Neutrophil (primary cell): Measurements from ENCODE around the gene ACOXL.

Source experiments
- H3K27ac ChIP-seq: fragments of 200-600 bp; sonication (generic); 2 replicates; pipeline ENCODE4 v1.5.1; 2016; ENCODE audit warnings: mild to moderate bottlenecking, moderate library complexity
- H3K27me3 ChIP-seq: fragments of 200-600 bp; sonication (generic); 2 replicates; pipeline ENCODE4 v1.6.0; 2016; ENCODE audit warnings: mild to moderate bottlenecking
- H3K36me3 ChIP-seq: fragments of 200-600 bp; sonication (generic); 2 replicates; pipeline ENCODE4 v1.5.1; 2017
- H3K4me1 ChIP-seq, 2 experiments: fragments of 200-600 bp in 1 of 2; sonication (generic) in 1 of 2; 1 replicate in 1 of 2; 2 replicates in 1 of 2; pipeline versions ENCODE4 v1.5.1 to v1.6.1; 2013 to 2016; ENCODE audit warnings: low read depth in 1 of 2, low read length in 1 of 2, mild to moderate bottlenecking in 1 of 2, moderate library complexity in 1 of 2; ENCODE audit not compliant: control insufficient read depth in 1 of 2, insufficient read depth in 1 of 2
- H3K4me3 ChIP-seq, 2 experiments: fragments of 200-600 bp in 1 of 2; sonication (generic) in 1 of 2; 1 replicate in 1 of 2; 2 replicates in 1 of 2; pipeline ENCODE4 v1.5.1; 2013 to 2016; ENCODE audit warnings: low read depth in 1 of 2, low read length in 1 of 2, mild to moderate bottlenecking in 1 of 2, moderate library complexity in 1 of 2
- H3K9me3 ChIP-seq: fragments of 200-600 bp; sonication (generic); 2 replicates; pipeline ENCODE4 v1.5.1; 2016
- TF ChIP-seq, protein P1 (sequence below): fragments of 200-600 bp; sonication (generic); IDR thresholded peaks from 2 replicates; pipeline ENCODE4 v1.5.1; 2016; ENCODE audit warnings: antibody characterized with exemption

ACOXL gene

DNA sequence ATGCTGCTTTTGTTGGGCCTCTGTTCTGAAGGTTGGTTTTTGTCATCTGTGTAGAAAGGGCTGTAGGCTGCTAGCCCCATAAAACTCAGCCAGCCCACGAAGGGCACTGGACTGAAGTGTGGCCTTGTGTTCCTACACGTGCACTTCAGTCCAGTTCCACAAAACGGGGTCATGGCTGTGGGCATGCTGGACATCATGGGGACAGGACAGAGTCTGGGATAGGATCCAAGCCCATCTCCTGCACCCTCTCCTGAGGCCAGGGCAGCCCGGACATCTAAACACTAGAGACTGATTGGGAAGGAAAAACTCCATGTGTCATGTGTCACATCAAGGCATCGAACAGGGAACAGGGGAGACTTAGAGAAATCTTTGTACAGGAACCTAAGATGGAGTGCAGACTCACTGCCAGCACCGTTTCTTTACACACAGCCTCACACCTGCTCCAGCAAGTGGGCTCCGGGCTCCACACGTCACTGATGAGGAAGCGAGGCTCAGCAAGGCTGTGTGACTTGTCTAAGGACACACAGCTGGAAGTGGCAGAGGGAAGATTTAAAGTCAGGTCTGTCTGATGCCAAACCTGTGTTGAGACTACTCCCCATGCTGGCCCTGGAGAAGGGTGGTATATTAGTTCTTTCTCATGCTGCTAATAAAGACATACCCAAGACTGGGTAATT lies 313.5 kb downstream of the ACOXL start:
- H3K27ac ChIP-seq, result no peak overlapping the region
- no peaks in the 10 kb centered on the region for H3K9me3 ChIP-seq
- H3K4me3 ChIP-seq, result no peak overlapping the region
- H3K36me3 ChIP-seq, result no peaks in the 10 kb centered on the region
- TF ChIP-seq, protein P1, sequence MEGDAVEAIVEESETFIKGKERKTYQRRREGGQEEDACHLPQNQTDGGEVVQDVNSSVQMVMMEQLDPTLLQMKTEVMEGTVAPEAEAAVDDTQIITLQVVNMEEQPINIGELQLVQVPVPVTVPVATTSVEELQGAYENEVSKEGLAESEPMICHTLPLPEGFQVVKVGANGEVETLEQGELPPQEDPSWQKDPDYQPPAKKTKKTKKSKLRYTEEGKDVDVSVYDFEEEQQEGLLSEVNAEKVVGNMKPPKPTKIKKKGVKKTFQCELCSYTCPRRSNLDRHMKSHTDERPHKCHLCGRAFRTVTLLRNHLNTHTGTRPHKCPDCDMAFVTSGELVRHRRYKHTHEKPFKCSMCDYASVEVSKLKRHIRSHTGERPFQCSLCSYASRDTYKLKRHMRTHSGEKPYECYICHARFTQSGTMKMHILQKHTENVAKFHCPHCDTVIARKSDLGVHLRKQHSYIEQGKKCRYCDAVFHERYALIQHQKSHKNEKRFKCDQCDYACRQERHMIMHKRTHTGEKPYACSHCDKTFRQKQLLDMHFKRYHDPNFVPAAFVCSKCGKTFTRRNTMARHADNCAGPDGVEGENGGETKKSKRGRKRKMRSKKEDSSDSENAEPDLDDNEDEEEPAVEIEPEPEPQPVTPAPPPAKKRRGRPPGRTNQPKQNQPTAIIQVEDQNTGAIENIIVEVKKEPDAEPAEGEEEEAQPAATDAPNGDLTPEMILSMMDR, result no peak
- H3K27me3 ChIP-seq, result no peaks in the 10 kb centered on the region
- peaks cover 27 to 28% of the 10 kb centered on the region in 2 experiments for H3K4me1 ChIP-seq

DNA sequence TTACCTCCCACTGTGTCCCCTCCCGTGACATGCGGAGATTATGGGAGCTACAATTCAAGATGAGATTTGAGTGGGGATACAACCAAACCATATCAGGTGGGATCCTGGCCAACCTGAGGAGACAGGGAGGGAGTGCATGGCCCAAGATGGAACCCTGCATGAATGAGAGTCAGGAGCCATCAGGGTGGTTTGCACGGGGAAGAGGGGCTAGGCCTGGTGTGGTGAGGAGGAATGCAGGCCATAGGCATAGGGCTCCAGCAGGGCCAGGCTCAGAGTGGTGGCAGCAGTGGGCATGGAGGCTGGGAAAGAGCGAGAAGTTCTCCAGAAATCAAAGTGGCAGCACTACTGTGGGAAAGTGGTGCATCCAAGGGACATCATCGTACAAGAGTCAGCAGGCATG lies 314.3 kb downstream of the ACOXL start:
- Histone ChIP-seq H3K27me3 (no peaks in the 10 kb centered on the region), H3K4me3 (no peak overlapping the region), H3K9me3 (no peaks in the 10 kb centered on the region), H3K4me1 (peaks cover 27 to 28% of the 10 kb centered on the region in 2 experiments), H3K27ac (no peak overlapping the region), H3K36me3 (no peaks in the 10 kb centered on the region)
- TF ChIP-seq, protein P1, result no peak

DNA sequence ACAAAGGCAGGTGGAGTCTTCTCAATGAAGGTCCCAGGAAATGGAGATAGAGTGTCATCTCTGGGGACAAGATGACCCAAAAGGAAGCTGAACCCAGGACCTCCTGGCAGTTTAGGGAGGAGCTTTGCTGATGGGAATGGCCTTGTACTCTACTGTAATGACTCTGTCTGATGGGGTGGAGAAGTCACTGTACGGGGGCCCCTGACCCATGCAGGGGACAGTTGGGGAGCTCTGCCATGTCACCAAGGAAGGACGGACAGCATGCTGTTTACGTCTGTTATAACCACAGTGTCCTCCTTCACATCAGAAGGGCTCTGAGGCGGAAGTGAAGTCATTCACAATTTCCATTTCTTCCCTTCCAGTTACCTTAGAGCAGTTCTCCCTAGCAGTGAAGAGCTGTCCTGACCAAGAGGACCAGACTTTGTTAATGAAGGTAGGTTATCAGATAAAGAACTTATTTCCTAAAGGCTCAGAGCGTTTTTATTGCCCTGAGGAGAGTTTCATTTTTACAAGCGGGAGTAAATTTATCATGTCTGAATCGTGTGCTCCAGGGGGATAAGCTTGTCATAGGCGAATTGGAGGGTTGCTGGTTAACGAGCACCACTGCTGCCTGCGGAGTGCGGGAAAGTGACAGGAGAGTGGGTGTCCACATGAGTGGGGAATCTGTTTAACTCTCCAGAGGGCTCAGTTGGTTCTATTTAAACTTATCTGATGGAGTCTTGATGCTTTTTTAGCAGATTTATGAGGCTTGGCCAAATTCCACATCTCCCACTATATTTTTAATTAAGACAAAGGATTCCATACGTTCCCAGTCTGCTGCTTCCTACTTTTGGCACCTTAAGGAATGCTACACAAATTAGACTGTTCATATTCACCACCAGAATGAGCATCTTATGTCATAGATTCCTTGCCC lies 316.7 kb downstream of the ACOXL start:
- Histone ChIP-seq H3K27ac (no peak overlapping the region), H3K9me3 (no peaks in the 10 kb centered on the region), H3K4me1 (peaks cover 8 to 11% of the 10 kb centered on the region in 2 experiments), H3K4me3 (no peak overlapping the region), H3K27me3 (no peaks in the 10 kb centered on the region), H3K36me3 (no peaks in the 10 kb centered on the region)
- TF ChIP-seq, protein P1, result no peak

DNA sequence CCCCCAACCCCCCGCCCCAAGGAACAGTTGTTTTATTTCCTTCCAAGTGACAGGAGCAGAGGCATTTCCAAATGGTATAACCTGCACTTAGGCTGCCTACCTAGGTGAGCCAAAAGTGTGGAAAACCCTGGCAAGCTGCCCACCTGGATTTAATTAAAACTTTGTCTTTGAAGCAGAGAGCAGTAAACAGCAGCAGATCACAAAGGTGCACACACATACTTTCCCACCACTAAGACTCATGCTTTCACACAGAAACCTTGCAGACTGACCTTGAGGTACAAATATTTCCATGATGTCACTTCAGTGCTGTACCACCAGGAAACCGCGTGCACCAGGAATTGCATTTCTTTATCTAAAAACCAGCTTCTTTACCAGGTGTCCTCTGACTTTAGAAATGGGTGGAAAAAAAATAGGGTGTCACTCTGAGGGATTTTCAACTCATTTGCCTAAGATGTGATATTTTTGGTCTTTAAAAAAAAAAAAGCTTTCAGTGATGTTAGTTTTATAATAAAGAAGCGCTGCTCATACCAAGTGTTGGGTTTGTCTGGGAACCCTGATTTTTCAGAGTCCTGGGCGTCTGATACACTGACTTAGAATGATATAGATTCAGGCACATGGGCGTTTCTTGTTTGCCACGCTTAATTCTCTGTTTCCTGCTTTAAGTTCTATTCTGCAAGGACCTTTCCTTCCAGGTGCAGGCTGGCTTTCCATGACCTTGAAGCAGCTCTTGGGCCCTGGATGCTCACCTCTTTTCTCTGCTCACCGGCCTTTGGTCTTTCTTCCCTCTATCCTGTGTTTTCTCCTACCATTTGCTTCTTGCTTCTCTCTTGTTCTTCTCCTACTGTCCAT lies 317.6 kb downstream of the ACOXL start:
- peaks cover 0 to 2% of the 10 kb centered on the region in 2 experiments for H3K4me1 ChIP-seq

More for the DNA sequence above, 317.6 kb downstream of the ACOXL start:
- TF ChIP-seq, protein P1, result no peak
- H3K36me3 ChIP-seq, result no peaks in the 10 kb centered on the region
- no peaks in the 10 kb centered on the region for H3K27me3 ChIP-seq
- H3K4me3 ChIP-seq, result no peak overlapping the region
- H3K27ac ChIP-seq, result no peak overlapping the region
- no peaks in the 10 kb centered on the region for H3K9me3 ChIP-seq
